Coronary artery (tissue), 2 donors: ENCODE measurements around the gene FAM136A.

ENCODE experiments used
- DNase-seq: peaks from one replicate; pipeline ENCODE4 v3.0.0-alpha.2; 2017; ENCODE audit warnings: low spot score
- H3K27ac ChIP-seq, 2 donors: fragments of 200-600 bp; sonication (generic); one replicate each; pipeline ENCODE4 v1.5.1; 2016 to 2019
- H3K4me3 ChIP-seq: fragments of 200-600 bp; sonication (generic); 2 replicates; pipeline ENCODE4 v1.5.1; 2016; ENCODE audit warnings: mild to moderate bottlenecking, moderate library complexity
- TF ChIP-seq, protein P1 (sequence below): fragments of 200-600 bp; sonication (generic); IDR thresholded peaks from one replicate; pipeline ENCODE4 v1.5.1; 2019; ENCODE audit warnings: antibody characterized with exemption

The FAM136A gene

DNA sequence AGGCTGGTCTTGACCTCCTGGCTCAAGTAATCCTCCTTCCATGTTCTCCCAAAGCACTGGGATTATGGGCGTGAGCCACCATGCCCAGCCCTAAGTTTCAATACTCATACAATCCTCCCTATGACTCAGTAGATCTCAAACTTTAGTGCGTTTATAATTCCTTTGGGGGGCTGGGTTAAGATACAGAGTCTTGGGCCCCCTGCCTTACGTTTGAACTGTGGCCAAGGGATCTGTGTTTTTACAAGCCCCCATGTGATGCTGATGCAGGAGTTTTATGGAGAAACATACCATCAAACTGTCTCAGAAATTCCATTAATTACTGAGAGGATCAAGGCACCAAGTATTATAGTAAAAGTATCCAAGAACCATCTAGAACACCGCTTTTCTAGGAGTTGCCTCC lies 38.2 kb upstream of the FAM136A start:
- no peak overlapping the region for H3K27ac ChIP-seq
- TF ChIP-seq, protein P1, sequence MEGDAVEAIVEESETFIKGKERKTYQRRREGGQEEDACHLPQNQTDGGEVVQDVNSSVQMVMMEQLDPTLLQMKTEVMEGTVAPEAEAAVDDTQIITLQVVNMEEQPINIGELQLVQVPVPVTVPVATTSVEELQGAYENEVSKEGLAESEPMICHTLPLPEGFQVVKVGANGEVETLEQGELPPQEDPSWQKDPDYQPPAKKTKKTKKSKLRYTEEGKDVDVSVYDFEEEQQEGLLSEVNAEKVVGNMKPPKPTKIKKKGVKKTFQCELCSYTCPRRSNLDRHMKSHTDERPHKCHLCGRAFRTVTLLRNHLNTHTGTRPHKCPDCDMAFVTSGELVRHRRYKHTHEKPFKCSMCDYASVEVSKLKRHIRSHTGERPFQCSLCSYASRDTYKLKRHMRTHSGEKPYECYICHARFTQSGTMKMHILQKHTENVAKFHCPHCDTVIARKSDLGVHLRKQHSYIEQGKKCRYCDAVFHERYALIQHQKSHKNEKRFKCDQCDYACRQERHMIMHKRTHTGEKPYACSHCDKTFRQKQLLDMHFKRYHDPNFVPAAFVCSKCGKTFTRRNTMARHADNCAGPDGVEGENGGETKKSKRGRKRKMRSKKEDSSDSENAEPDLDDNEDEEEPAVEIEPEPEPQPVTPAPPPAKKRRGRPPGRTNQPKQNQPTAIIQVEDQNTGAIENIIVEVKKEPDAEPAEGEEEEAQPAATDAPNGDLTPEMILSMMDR = no peak
- no peak overlapping the region for H3K4me3 ChIP-seq
- no peak for DNase-seq

DNA sequence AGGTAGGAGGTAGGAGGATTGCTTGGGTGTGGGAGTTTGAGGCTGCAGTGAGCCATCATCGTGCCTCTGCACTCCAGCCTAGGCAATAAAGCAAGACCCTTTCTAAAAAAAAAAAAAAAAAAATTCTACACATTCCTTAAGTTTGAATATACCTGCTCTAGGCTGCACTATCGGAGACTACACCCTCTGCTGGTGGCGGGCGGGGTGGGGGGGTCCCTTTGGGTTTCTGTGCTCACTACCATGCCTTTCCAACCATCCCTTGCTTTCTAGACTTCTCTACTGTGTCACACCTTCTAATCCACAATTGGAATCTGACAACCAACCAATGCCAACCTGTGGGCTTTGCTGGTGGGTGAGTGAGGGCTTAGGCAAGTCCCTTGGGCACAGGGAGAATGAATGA lies 34.7 kb upstream of the FAM136A start:
- TF ChIP-seq, protein P1 = no peak
- Histone ChIP-seq H3K4me3 (no peak overlapping the region), H3K27ac (no peak overlapping the region)
- DNase-seq = no peak

DNA sequence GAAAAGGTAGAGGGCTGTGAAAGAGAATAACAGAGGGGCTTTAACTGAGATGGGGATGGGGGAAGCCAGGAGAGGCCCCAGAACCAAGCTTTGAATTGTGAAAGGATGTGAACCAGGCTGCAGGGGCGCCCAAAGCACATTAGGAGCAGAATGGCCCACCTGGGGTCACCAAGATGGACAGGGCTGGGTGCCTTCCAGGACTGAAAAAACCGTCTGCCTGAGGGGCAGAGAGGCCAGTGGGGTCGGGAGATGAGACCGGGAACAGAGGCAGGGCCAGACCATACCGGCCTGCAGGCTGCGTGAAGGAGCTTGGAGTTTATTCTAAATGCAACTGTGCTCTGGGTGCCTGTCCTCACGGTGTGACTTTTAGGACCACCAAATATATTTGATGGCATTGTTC lies 29.1 kb upstream of the FAM136A start:
- Histone ChIP-seq H3K27ac (no peak overlapping the region), H3K4me3 (no peak overlapping the region)
- TF ChIP-seq, protein P1 = no peak
- DNase-seq = no peak

DNA sequence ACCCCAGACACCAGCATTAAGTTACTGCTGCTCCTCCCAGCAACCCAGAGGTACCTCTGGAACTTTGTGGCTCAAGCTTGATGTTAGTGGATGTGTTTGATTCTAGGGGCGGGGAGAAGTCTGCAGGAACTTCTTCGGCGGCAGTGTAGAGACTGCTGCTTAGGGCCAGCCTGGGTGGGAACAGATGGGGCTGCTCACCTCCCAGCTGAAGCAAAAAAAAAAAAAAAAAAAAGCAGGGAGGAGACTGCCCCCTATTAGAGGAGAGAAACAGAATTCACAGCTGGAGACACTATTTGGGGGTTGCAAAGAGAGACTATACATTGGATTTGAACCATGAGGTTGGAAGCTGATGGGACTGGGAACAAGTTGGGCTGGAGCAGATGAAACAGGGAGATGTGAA lies 28.6 kb upstream of the FAM136A start:
- TF ChIP-seq, protein P1 = no peak
- Histone ChIP-seq H3K4me3 (no peak overlapping the region), H3K27ac (no peak overlapping the region)
- no peak for DNase-seq

DNA sequence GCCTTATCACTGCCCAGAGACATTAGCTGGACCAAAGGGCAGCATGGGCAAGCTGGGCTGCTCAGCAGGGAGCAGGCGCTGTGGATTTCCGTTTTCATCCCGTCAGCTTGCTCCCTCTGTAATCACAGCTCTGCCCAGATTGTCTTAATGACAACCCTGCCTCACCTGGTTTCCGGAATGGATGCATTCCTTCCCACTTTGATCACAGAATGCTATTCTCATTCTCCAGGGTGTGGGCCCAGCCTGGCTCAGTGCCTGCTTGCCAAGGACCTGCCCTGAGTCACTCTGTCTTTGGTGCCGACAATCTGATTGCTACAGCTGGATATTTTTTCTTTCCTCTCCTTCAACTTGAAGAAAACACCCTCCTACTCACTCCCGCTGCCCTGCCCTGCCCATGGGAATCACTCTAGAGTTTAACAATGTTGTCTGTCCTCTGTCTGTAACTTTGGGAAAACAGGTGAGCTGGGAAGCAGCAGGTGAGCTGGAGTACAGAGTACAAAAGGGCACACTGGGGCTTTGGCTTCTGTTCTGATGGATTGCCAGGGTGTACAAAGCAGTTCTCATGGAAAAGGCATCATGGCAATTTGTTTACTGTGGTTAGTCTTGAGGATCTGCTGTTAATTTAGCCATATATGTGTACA lies 27.2 kb upstream of the FAM136A start:
- TF ChIP-seq, protein P1 = no peak
- H3K27ac ChIP-seq = no peak overlapping the region
- no peak overlapping the region for H3K4me3 ChIP-seq
- no peak for DNase-seq

DNA sequence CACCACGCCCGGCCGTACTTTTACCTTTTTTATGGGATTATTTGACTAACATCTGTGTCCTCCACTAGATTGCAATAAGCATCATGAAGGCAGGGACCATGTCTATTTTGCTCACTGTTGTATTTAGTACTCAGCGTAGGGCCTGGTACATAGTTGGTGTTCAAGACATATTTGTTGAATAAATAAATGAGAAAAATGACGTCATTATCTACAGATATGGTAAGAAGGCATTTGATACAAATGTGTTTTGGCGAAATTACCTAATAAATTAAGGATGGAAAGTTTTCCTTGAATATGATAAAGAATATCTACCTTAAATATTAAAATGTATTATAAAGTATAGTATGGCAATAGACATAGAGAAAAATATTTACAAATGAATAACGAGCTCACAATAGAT lies 24.0 kb upstream of the FAM136A start:
- TF ChIP-seq, protein P1 = no peak
- Histone ChIP-seq H3K4me3 (no peak overlapping the region), H3K27ac (no peak overlapping the region)
- DNase-seq = no peak

DNA sequence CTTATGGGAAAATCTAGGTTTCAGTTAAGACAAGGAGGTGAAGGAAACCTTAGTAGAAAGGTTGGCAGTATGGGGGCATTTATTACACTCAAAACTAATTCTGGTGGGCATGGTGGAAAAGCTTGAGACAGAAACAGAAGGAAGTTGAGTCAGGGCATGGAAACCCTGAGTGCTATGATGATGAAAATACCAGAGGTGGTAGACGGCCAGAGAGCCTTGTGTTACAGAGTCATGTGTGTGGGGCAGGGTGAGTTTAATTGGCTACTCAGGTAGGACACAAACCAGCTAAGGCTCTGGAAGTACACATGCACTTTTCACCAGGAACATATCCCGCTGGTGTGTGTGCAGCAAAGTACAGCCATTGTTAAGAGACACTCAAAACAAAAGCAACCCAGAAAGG lies 20.7 kb upstream of the FAM136A start:
- no peak for DNase-seq
- no peak overlapping the region for H3K4me3 ChIP-seq
- no peak overlapping the region for H3K27ac ChIP-seq
- TF ChIP-seq, protein P1 = no peak
